Suppressor macrophage treated with lipopolysaccharide for 4 hours (primary cell): Measurements from ENCODE around the gene DEDD2.
A peak's percentile ranks its signal among the peaks of the same experiment; 100 is the strongest.
"Not testable (repeated sequence)": the region's sequence is repeated elsewhere in the genome, so short reads cannot be mapped to it uniquely, and the experiment has no call there.

ENCODE experiments used
- DNase-seq: peaks from one replicate; pipeline ENCODE4 v3.0.0-alpha.2; 2020

Gene DEDD2

GRCh38 chr19:42217520-42218437 lies at the start of gene DEDD2:
Gene DEDD2, minus strand, starts transcription at chr19:42217677. Its CDS starts 670 bp downstream, at chr19:42217007.
- peak; percentile 99 for DNase-seq

GRCh38 chr19:42266928-42267603 lies 49.6 kb upstream of the DEDD2 start:
- not testable (repeated sequence) for DNase-seq

GRCh38 chr19:42266105-42266504 lies 48.6 kb upstream of the DEDD2 start:
- not testable (repeated sequence) for DNase-seq

GRCh38 chr19:42261763-42262162 lies 44.3 kb upstream of the DEDD2 start:
- no peak for DNase-seq

- not testable (repeated sequence) for DNase-seq
These were observed 40.4 kb upstream of the DEDD2 start for GRCh38 chr19:42257842-42258241.

- peak; percentile 35 for DNase-seq
These were observed 38.6 kb upstream of the DEDD2 start for GRCh38 chr19:42255766-42256745.

- peak; percentile 97 for DNase-seq
These were observed 37.6 kb upstream of the DEDD2 start, which contains the start of gene ERF for GRCh38 chr19:42254850-42255765. Gene ERF, minus strand, starts transcription at chr19:42255128. Its CDS starts 129 bp downstream, at chr19:42254999.

GRCh38 chr19:42254089-42254849 lies 36.8 kb upstream of the DEDD2 start:
- peak; percentile 76 for DNase-seq

- no peak for DNase-seq
These were observed 36.0 kb upstream of the DEDD2 start for GRCh38 chr19:42253245-42254088.

- peak; percentile 36 for DNase-seq
These were observed 35.1 kb upstream of the DEDD2 start for GRCh38 chr19:42252365-42253244.

GRCh38 chr19:42251572-42252358 lies 34.3 kb upstream of the DEDD2 start:
- no peak for DNase-seq

GRCh38 chr19:42250666-42251531 lies 33.4 kb upstream of the DEDD2 start:
- peak; percentile 41 for DNase-seq

- DNase-seq, result no peak
These were observed 32.7 kb upstream of the DEDD2 start for GRCh38 chr19:42250183-42250665.

- no peak for DNase-seq
These were observed 32.3 kb upstream of the DEDD2 start for GRCh38 chr19:42249769-42250168.

- DNase-seq, result no peak
These were observed 31.8 kb upstream of the DEDD2 start for GRCh38 chr19:42249149-42249750.
